Measurements from ENCODE around the gene ZNF679.
"Not testable (repeated sequence)": the region's sequence is repeated elsewhere in the genome, so short reads cannot be mapped to it uniquely, and the experiment has no call there.

The ZNF679 gene

GRCh38 chr7:64228174-64228573 lies at the start of gene ZNF679:
TSS of gene ZNF679 (plus strand) at chr7:64228474. CDS start at chr7:64249118, 20,644 bp downstream.
- not testable (repeated sequence) for DNase-seq

GRCh38 chr7:64180989-64181388 lies 47.3 kb upstream of the ZNF679 start:
- peak; percentile 1 for DNase-seq

- no peak for DNase-seq
Observed at GRCh38 chr7:64181586-64181985, 46.7 kb upstream of the ZNF679 start.

GRCh38 chr7:64182036-64182790 lies 46.1 kb upstream of the ZNF679 start:
- DNase-seq: no peak

- DNase-seq: peak; percentile 39
Observed at GRCh38 chr7:64183126-64183742, 45.0 kb upstream of the ZNF679 start.

GRCh38 chr7:64183827-64184372 lies 44.4 kb upstream of the ZNF679 start:
- DNase-seq: no peak

GRCh38 chr7:64184376-64184775 lies 43.9 kb upstream of the ZNF679 start:
- no peak for DNase-seq

DNA sequence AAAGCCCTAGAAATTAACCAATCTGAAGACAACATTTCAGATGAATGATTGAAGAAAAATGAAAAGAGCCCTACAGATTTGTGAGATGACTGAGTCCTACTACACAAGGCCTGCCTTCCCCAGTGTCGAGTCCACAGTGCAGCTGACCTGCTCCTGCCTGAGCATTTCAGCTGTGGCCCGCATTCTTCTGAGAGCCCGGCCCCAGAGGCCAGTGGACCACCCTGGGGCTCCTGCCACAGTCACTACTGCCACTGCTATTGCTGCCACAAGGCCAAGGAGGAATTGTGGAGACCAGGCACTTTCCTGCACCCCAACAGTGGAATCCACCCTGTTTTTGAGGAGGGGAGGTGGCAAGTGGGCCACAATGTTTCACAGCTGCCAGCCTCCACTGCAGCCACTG lies 40.9 kb upstream of the ZNF679 start:
- no peak for DNase-seq

DNA sequence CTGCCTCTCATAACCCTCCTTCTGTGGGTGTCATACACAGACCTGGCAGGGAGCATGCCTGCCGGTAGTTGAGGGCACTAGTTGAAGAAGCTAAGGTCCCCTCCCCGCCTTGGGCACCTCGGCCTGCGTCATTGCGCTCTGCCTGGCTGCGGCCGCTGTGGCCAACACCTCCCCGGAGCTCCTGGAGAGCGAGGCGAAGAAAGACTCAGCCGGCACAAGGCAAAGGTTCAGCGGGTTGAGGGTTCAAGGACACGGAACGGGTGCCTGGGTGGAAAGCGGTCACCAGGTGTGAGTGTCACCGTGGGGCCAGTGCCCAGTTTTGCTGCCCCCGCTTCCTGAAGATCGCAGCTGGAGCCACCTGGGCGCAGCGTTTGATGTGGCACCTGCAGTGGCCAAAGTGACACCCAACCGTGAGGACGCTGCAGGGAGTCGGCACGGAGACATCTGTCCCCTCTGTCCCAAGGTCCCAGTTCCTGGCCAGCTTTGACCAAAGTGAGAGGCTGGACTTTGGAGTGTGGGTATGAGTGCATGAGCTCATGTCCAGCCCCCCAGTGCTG lies 36.0 kb upstream of the ZNF679 start:
- DNase-seq: no peak

DNA sequence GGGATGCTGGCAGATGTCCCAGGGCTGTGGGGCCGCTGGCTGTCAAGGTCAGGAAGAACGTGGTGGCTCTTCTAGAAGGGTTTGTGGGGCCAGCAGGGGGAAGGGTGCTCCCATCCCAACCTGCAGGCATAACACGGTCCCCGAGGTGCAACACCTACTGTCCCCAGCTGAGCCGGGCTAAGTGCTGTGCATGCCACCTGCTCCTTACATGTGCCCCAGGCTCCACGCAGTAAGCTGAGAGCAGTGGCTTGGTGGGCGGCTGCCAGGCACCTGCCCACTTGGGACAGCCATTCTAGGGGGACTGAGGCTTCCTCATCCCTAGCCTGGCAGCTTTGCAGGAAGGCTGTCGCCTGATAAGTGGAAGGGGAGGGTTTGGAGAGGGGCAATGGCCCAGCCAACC lies 35.5 kb upstream of the ZNF679 start:
- no peak for DNase-seq

DNA sequence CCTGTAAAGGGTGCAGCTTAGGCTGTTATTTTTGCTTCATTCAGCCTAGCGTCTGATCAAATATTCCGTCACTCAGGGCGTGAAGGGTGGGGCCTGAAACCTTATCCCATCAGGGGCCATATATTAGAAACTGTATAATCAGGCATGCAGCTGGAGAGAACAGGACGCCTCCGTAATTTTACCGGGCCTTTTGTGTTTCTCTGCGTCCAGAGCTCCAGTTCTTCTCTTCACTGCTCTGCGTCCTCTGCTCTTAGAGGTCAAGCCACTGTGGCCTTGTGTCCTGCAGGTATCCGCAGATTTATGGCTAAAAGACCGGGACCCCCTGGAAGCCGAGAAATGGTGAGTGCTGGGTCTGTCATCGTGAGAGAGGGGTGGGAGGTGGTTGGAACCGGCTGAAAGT lies 21.4 kb upstream of the ZNF679 start, which contains the start of gene ZNF735:
ZNF735 (plus strand) TSS at position 301 of the 400 bp plus-strand sequence; CDS start at position 301, 0 bp downstream.
- DNase-seq: no peak

DNA sequence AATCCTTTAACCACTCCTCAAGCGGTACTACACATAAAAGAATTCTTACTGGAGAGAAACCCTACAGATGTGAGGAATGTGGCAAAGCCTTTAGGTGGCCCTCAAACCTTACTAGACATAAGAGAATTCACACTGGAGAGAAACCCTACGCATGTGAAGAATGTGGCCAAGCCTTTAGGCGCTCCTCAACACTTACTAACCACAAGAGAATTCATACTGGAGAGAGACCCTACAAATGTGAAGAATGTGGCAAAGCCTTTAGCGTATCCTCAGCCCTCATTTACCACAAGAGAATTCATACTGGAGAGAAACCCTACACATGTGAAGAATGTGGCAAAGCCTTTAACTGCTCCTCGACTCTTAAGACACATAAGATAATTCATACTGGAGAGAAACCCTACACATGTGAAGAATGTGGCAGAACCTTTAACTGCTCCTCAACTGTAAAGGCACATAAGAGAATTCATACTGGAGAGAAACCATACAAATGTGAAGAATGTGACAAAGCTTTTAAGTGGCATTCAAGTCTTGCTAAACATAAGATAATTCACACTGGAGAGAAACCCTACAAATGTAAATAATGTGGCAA lies 8.5 kb upstream of the ZNF679 start:
- DNase-seq: not testable (repeated sequence)

DNA sequence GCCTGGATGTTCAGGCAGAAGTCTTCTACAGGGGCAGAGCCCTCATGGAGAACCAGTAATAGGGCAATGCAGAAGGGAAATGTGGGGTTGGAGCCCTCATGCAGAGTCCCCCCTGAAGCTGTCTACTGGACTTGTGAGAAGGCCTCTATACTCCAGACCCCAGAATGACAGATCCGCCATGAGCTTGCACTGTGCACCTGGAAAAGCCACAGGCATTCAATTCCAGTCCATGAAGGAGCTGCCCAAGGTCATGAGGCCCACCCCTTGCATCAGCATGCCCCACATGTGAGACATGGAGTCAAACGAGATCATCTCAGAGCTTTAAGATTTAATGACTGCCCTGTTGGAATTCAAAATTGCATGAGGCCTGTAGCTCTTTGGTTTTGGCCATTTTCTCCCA lies 4.9 kb upstream of the ZNF679 start:
- no peak for DNase-seq

DNA sequence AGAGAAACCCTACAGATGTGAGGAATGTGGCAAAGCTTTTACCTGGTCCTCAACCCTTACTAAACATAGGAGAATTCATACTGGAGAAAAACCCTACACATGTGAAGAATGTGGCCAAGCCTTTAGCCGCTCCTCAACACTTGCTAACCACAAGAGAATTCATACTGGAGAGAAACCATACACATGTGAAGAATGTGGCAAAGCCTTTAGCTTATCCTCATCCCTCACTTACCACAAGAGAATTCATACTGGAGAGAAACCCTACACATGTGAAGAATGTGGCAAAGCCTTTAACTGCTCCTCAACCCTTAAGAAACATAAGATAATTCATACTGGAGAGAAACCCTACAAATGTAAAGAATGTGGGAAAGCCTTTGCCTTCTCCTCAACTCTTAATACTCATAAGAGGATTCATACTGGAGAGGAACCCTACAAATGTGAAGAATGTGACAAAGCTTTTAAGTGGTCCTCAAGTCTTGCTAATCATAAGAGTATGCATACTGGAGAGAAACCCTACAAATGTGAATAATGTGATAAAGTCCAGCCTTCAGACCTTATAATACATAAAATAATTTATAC lies 38.2 kb downstream of the ZNF679 start:
- DNase-seq: no peak

- DNase-seq: no peak
Observed at GRCh38 chr7:64277630-64278029, 49.4 kb downstream of the ZNF679 start.

- DNase-seq: no peak
Observed at GRCh38 chr7:64294701-64295420, 66.6 kb downstream of the ZNF679 start.

GRCh38 chr7:64297418-64297817 lies 69.1 kb downstream of the ZNF679 start:
- not testable (repeated sequence) for DNase-seq

- DNase-seq: no peak
Observed at GRCh38 chr7:64300641-64301405, 72.5 kb downstream of the ZNF679 start.

DNA sequence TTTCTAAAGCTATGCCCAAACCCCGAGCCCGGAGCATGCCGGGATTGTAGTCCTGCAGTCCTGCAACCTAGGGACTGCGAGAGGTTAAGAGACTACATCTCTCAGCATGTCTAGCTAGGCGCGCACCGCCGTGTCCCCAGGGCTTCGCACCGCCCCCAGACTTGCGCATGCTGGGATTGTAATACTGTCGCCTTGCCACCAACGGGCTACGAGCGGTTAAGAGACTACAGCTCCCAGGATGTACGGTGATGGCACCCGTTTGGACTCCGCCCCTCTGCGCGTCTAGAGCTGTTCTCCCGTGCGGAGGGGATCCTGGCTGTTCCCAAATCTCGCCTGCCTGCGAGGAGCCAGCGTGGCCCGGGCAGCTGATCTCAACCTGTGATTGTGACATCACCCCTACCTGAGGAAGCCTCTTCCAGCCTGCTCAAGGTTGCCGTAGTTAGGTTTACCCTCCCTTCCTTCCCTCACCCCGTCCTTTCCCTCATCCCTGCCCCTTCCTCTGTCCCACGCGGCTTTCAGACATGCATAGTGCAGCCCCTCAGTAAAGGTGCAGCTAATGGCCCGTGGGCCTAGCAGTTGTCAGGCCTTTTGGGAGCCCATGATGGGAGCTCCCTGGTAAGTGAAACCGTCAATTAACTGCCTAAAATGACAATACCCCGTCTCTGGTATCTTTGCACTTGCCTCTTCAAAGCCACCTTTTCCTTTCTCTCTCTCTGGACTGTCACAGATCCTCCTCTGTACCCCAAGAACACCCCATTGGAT lies 79.2 kb downstream of the ZNF679 start:
- peak; percentile 95 for DNase-seq

DNA sequence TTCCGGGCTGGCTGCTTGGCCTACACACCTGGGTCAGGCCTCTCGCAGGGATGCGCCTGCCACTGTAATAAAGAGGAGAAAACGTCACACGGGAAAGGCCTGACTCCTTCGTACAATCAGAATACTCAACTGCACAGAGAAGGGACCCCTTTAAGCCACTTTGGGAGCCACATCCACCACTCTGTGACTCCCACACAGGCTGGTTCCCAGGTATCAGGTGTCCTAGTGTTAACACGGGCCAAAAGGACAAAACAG lies 79.7 kb downstream of the ZNF679 start:
- no peak for DNase-seq

DNA sequence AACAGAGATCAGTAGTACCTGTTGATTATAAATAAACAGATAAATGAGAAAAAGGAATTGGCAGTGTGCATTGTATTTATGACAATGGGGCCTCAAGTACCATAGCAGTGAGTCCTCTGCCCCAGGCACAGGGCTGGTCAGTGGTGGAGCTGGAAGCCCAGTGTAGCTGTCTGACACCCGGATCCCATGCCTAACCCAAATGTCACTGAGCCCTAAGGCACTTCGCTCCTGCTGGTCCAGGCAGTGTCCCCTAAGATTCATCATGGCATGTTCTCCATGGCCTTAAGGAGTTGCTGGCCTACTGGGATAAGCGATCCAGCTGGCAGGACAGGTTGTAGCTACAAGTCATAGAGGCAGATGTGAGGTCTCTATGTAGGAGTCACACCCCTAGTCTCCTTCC lies 82.2 kb downstream of the ZNF679 start:
- DNase-seq: no peak

Measured in CD4-positive, alpha-beta T cell treated with Interleukin-12 subunit alpha and Interleukin-12 subunit beta, for 1 hour (primary cell).